NCI-H446 (cell line): ENCODE measurements around the gene NBEA.
"Not testable (repeated sequence)": the region's sequence is repeated elsewhere in the genome, so short reads cannot be mapped to it uniquely, and the experiment has no call there.

Source experiments
- DNase-seq, 2 experiments: peaks; one replicate each; lab custom pipeline; 2025; lab: John Stamatoyannopoulos, UW

Gene NBEA

DNA sequence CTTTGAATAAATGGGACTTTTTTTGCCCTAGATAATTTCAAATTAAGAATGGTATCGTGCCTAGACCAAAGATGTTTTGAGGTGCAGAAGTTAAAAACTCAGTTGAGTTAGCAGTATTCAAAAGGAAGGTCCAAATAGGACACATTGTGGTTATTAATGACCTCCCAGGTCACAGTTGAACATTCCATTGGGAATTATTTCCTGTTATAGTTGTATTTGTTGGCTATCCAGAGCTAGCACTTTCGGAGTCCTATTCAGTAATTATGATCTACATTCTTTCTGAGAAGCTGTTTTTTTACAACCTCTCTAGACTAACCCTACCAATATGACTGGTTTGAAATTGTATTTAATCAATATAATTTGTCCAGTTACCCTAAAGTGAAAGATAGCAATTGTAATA lies 450.7 kb downstream of the NBEA start:
- DNase-seq = no peak

DNA sequence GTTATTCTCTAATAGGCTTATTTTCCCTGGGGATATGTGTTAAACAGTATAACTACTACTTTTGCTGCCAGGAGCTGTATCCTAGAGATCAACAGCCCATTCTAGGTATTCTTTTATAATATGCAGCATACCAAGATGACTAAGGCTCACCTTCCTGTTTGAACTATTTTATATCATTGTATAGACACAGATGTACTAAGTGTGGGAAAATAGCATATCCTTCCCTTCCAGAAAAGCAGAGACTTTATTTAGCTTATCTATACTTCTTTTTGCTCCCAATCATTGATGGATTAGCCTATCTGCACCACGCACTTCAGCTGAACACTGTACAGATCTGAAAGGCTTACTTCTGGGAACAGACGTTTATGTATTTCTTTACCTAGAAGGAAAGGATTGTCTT lies 451.8 kb downstream of the NBEA start:
- DNase-seq = no peak

GRCh38 chr13:35408285-35408684 lies 466.2 kb downstream of the NBEA start:
- not testable (repeated sequence) for DNase-seq

DNA sequence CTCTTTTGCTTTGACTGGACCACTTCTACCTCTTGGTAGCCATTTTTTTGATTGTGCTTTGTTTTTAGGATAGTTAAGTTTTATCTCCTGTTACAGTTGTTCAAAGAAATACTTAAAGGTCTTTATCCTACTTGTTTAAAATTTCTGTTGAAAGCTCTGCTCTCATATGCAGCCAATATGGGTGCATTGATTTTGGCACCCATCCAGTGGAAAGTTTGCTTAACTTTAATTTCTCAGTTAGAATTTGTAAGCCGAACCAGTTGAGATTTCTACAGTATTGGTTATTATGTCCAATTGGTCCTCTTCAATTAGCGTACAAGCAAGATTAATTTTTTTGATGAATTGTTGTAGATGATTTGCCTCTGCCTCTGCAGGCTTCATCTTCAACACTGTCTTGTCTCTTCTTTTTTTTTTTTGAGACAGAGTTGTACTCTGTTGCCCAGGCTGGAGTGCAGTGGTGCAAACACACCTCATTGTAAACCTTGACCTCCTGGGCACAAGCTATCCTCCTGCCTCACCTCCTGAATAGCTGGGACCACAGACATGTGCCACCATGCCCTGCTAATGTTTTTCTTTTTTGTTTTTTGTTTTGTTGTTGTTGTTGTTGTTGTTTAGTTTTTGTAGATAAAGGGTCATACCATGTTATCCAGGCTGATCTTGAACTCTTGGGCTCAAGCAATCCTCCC lies 469.1 kb downstream of the NBEA start:
- no peak for DNase-seq

GRCh38 chr13:35448465-35448864 lies 506.4 kb downstream of the NBEA start:
- no peak for DNase-seq

DNA sequence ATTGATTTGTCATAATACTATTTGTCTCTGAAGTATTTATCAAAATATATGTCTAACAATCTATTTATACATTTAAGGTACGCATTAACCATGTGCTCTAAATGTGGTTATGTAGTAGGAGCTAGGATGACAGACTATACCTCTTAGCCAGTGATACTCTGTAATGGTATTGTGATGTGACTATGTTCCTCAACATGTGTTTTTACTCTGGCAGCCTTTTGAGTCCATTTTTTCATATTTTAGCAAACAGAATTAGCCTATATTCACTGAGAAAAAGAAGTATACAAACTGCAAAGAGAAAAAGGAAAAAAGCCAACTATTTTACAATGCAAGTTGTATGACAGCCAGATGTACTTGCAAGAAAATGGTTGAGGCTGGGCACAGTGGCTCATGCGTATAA lies 507.8 kb downstream of the NBEA start:
- no peak for DNase-seq

- DNase-seq = no peak
Observed at GRCh38 chr13:35455022-35455421, 513.0 kb downstream of the NBEA start.

GRCh38 chr13:35457258-35457657 lies 515.2 kb downstream of the NBEA start:
- no peak for DNase-seq

DNA sequence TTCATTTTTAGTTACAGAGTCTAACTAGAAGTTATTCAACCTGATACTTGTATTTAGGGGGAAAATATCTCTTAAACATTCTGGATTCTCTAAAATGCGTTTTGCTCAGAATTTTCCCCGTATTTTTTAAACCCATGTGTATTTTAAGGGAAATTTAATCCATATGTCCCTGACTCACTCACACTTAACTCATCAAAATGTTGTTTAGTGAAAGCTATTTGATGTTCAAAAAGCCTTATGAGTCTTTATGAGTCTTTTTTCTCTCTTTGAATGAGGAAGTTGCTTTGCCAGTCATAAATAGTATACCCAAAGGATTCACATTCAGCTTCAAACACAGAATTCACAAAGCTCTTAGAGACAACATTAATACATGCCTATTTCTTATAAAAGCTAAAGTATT lies 518.0 kb downstream of the NBEA start:
- DNase-seq = no peak

- DNase-seq = no peak
Observed at GRCh38 chr13:35465371-35465770, 523.3 kb downstream of the NBEA start.

GRCh38 chr13:35468195-35468594 lies 526.1 kb downstream of the NBEA start:
- DNase-seq = no peak

DNA sequence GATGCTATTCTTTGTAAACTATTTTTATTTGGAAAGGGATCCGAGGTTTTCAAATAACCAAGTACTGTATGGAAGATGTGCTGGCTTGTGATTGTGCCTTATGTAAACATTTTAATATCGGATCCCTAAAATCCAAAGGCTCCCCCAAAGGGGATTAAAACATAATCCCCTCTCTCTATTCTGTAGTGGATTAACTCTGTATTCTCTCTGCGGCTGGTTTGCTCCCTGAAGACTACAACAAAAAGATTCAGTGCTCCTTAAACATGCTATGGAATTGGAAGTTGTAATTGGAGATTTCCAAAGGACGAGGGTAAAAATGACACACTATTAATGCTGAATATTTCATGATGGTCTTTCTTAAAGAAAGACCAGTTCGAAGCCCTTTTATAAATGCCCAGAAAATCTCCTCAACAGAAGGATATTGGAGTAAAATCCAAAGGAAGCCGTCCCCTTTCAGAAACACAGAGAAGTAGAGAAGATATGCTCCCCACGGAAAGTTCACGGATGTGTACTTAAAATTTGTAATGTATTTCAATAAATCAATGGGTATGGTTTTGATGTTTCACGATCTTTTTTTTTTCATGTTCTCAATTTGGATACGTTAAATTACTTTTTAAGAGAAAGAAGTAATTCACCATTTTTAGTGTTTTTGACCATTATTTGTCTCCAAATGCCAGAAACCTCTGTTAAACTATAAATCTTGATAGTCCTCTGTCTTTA lies 527.9 kb downstream of the NBEA start:
- DNase-seq = no peak

- DNase-seq = no peak
Observed at GRCh38 chr13:35470671-35471661, 528.9 kb downstream of the NBEA start.

GRCh38 chr13:35471706-35472322 lies 529.7 kb downstream of the NBEA start:
- DNase-seq = no peak

- DNase-seq = no peak
Observed at GRCh38 chr13:35472323-35472881, 530.3 kb downstream of the NBEA start.

GRCh38 chr13:35473206-35473775 lies 531.2 kb downstream of the NBEA start:
- DNase-seq = no peak

GRCh38 chr13:35473802-35474201 lies 531.7 kb downstream of the NBEA start:
- no peak for DNase-seq

DNA sequence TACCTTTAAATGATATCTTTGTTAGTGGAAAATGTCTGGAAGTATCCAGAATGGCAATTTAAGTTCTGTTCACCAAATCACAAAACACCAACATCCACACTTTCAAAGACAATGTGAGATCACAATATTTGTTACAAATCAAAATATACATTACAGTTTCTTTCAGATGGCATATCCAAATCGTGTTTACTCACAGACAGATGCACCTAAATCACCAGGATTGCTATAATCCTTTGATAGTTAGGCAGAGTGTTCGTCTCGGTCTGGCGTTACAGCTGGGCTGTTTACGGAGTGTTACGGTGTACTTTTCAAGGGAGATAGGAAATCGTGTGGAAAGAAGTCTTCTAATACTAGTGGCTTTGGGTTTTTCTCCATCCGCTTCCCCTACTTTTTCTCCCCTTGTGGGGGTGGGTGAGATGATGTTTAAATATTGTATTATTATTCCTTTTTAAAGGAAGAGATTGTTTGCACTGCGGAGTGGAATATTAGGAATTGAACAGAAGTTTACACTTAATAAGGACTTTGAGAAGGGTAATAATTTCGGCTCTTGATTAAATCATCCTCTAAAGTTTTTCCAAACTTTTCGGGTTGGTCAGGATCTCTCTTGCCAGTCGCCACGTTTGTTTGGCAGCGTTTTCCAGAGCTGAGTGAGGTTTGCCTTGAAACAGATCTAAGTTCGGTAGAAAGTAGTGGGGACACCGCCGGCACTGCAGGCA lies 532.6 kb downstream of the NBEA start:
- DNase-seq = no peak

DNA sequence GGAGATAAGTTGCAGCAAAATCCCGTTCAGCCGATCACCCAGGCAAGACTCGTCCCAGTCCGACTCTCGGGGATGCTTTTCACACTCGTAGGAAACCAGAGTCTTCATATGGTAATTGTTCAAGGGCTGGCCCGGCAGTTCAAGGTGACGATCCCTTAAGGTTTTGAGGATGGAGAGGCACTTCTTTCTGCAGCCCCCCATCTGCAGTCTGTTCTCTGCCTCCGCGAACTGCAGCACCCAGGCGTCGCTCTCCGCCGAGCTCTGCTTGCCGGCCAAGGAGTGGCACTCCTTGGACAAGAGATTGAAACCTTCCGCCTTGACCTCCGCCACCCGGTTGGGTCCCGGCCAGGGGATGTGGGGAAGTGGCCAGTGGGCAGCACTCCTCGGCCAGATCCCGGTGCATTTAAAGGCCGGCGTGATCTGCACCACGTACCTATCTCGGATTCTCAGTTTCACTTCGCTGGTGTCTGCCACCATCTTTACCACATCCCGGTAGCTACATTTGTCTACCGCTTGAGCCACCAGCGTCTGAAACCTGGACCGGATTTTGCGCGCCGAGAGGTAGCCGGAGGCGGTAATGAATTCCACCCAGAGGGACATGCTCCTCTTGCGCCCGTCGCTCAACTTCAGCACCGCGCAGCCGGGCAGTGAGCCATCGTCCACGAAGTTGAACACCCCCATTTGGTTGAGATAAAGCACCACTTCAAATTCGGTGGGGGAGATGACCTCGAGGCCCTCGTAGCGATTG lies 533.3 kb downstream of the NBEA start:
- DNase-seq = no peak
